Measurements from ENCODE around the gene LMTK3. TPM values are rescaled to one million over a fixed set of nuclear protein-coding genes. Genes with fewer than 3 reads are reported as not detected.
A peak's percentile ranks its signal among the peaks of the same experiment; 100 is the strongest.

The LMTK3 gene
- total and polyA plus RNA-seq, 2 of the 13 experiments (the other 11 are each of a cell fraction or from before 2014, with no cell fraction given) = 0.18 to 0.29 TPM

DNA sequence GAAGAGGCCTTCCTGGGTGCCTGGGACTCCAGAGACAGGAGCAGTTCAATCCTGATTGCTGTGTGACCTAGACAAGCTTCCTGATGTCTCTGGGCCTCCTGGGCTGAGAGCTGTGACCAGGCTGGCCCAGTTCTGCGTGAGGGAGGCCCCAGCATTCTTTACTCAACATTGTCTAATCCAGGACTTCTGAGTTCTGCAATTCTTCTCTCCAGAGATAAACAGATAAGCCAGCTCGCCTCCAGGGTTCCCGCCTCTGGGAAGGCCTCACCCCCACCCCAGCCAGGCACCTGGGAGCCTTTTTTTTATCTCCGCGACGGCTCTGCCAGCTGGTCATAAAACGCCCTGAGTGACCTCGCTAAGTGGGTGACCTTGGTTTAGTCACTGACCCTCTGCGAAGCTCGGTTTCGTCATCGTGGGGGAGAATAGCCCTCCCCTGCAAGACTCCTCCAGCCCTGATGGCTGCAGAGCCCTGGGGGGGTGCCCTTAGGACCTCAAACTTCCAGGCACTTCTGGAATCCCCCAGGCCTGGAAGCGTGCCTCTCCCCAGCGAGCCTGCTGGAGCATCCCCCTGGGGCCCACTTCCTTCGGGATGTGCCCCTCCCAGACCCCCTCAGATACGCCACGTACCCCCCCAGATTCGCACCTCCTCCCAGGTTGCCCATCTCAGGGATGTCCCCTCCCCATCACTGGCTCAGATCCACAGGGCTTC is 42.2 kb upstream of the LMTK3 start (continued):
- TF ChIP-seq, protein P1, sequence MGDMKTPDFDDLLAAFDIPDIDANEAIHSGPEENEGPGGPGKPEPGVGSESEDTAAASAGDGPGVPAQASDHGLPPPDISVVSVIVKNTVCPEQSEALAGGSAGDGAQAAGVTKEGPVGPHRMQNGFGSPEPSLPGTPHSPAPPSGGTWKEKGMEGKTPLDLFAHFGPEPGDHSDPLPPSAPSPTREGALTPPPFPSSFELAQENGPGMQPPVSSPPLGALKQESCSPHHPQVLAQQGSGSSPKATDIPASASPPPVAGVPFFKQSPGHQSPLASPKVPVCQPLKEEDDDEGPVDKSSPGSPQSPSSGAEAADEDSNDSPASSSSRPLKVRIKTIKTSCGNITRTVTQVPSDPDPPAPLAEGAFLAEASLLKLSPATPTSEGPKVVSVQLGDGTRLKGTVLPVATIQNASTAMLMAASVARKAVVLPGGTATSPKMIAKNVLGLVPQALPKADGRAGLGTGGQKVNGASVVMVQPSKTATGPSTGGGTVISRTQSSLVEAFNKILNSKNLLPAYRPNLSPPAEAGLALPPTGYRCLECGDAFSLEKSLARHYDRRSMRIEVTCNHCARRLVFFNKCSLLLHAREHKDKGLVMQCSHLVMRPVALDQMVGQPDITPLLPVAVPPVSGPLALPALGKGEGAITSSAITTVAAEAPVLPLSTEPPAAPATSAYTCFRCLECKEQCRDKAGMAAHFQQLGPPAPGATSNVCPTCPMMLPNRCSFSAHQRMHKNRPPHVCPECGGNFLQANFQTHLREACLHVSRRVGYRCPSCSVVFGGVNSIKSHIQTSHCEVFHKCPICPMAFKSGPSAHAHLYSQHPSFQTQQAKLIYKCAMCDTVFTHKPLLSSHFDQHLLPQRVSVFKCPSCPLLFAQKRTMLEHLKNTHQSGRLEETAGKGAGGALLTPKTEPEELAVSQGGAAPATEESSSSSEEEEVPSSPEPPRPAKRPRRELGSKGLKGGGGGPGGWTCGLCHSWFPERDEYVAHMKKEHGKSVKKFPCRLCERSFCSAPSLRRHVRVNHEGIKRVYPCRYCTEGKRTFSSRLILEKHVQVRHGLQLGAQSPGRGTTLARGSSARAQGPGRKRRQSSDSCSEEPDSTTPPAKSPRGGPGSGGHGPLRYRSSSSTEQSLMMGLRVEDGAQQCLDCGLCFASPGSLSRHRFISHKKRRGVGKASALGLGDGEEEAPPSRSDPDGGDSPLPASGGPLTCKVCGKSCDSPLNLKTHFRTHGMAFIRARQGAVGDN (CRISPR knock-in tag; IDR thresholded peaks at IDR 0.05) = peak; percentile 39
- TF ChIP-seq ZSCAN30 (CRISPR knock-in tag; IDR thresholded peaks at IDR 0.05) (no peak), SIN3A (IDR thresholded peaks at IDR 0.05; ENCODE audit: borderline replicate concordance, low read depth, low read length) (no peak), NFE2 (CRISPR knock-in tag; IDR thresholded peaks at IDR 0.05) (no peak), GABPB1 (CRISPR knock-in tag; IDR thresholded peaks at IDR 0.05) (peak; percentile 29; the same call in 1 of the 2 replicates), NFRKB (IDR thresholded peaks at IDR 0.05) (no peak), ATF7-NPFF (CRISPR knock-in tag; IDR thresholded peaks at IDR 0.05; ENCODE audit: low read depth) (0 out of 2 replicates have a peak, but pooled peaks have one; percentile 10), PHB2 (IDR thresholded peaks at IDR 0.05; ENCODE audit: partially characterized antibody) (no peak), MAFK (conservative IDR thresholded peaks at IDR 0.05 in 1 of 2, IDR thresholded peaks at IDR 0.05 in 1 of 2; ENCODE audit: low read length in 2 of 2) (no peak), NR2C2 (CRISPR knock-in tag; IDR thresholded peaks at IDR 0.05; ENCODE audit: borderline replicate concordance) (peak; percentile 50; the same call in 1 of the 2 replicates), POLR2G (IDR thresholded peaks at IDR 0.05; ENCODE audit: low read depth, low read length) (no peak), FOXO1 (CRISPR knock-in tag; IDR thresholded peaks at IDR 0.05) (no peak), DMAP1 (CRISPR knock-in tag; IDR thresholded peaks at IDR 0.05) (no peak), ASH2L (IDR thresholded peaks at IDR 0.05; ENCODE audit: insufficient read length, low read depth, low read length) (no peak), ZNF644 (CRISPR knock-in tag; IDR thresholded peaks at IDR 0.05; ENCODE audit: low read depth) (0 out of 2 replicates have a peak, but pooled peaks have one; percentile 10)
- TF ChIP-seq, protein P2, sequence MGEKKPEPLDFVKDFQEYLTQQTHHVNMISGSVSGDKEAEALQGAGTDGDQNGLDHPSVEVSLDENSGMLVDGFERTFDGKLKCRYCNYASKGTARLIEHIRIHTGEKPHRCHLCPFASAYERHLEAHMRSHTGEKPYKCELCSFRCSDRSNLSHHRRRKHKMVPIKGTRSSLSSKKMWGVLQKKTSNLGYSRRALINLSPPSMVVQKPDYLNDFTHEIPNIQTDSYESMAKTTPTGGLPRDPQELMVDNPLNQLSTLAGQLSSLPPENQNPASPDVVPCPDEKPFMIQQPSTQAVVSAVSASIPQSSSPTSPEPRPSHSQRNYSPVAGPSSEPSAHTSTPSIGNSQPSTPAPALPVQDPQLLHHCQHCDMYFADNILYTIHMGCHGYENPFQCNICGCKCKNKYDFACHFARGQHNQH (CRISPR knock-in tag; IDR thresholded peaks at IDR 0.05) = peak; percentile 37; the same call in 1 of the 2 replicates
- TF ChIP-seq, protein P3, sequence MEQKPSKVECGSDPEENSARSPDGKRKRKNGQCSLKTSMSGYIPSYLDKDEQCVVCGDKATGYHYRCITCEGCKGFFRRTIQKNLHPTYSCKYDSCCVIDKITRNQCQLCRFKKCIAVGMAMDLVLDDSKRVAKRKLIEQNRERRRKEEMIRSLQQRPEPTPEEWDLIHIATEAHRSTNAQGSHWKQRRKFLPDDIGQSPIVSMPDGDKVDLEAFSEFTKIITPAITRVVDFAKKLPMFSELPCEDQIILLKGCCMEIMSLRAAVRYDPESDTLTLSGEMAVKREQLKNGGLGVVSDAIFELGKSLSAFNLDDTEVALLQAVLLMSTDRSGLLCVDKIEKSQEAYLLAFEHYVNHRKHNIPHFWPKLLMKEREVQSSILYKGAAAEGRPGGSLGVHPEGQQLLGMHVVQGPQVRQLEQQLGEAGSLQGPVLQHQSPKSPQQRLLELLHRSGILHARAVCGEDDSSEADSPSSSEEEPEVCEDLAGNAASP (CRISPR knock-in tag; IDR thresholded peaks at IDR 0.05; ENCODE audit: borderline replicate concordance) = peak; percentile 81; the same call in 1 of the 2 replicates
- TF ChIP-seq, protein P4, sequence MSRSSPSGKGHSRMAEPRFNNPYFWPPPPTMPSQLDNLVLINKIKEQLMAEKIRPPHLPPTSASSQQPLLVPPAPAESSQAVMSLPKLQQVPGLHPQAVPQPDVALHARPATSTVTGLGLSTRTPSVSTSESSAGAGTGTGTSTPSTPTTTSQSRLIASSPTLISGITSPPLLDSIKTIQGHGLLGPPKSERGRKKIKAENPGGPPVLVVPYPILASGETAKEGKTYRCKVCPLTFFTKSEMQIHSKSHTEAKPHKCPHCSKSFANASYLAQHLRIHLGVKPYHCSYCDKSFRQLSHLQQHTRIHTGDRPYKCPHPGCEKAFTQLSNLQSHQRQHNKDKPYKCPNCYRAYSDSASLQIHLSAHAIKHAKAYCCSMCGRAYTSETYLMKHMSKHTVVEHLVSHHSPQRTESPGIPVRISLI (CRISPR knock-in tag; IDR thresholded peaks at IDR 0.05; ENCODE audit: borderline replicate concordance) = peak; percentile 76; the same call in 1 of the 2 replicates
- TF ChIP-seq, protein P5, sequence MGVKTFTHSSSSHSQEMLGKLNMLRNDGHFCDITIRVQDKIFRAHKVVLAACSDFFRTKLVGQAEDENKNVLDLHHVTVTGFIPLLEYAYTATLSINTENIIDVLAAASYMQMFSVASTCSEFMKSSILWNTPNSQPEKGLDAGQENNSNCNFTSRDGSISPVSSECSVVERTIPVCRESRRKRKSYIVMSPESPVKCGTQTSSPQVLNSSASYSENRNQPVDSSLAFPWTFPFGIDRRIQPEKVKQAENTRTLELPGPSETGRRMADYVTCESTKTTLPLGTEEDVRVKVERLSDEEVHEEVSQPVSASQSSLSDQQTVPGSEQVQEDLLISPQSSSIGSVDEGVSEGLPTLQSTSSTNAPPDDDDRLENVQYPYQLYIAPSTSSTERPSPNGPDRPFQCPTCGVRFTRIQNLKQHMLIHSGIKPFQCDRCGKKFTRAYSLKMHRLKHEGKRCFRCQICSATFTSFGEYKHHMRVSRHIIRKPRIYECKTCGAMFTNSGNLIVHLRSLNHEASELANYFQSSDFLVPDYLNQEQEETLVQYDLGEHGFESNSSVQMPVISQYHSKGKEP (CRISPR knock-in tag; IDR thresholded peaks at IDR 0.05) = no peak
- TF ChIP-seq, protein P6, sequence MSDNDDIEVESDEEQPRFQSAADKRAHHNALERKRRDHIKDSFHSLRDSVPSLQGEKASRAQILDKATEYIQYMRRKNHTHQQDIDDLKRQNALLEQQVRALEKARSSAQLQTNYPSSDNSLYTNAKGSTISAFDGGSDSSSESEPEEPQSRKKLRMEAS (IDR thresholded peaks at IDR 0.05) = peak; percentile 33; the same call in 1 of the 2 replicates

Measured in HepG2 (cell line).